NCI-H187 (cell line): ENCODE measurements around the gene EPN2.

Experiments
- DNase-seq, 2 experiments: peaks; one replicate each; lab custom pipeline; 2025; lab: John Stamatoyannopoulos, UW

The EPN2 gene

GRCh38 chr17:19365833-19366636 lies 128.9 kb downstream of the EPN2 start:
- no peak for DNase-seq

GRCh38 chr17:19366637-19366972 lies 129.4 kb downstream of the EPN2 start:
- no peak for DNase-seq

- DNase-seq = no peak
Measured at GRCh38 chr17:19368229-19368628, 131.1 kb downstream of the EPN2 start.

- no peak for DNase-seq
Measured at GRCh38 chr17:19369107-19369778, 132.1 kb downstream of the EPN2 start.

- DNase-seq = no peak
Measured at GRCh38 chr17:19369846-19370492, 132.8 kb downstream of the EPN2 start.

- DNase-seq = no peak
Measured at GRCh38 chr17:19370493-19370960, 133.4 kb downstream of the EPN2 start.

GRCh38 chr17:19371259-19372010 lies 134.3 kb downstream of the EPN2 start:
- no peak for DNase-seq

GRCh38 chr17:19372011-19372370 lies 134.8 kb downstream of the EPN2 start:
- DNase-seq = no peak

GRCh38 chr17:19372439-19372838 lies 135.3 kb downstream of the EPN2 start:
- DNase-seq = no peak

GRCh38 chr17:19372866-19373504 lies 135.8 kb downstream of the EPN2 start:
- no peak for DNase-seq

- DNase-seq = no peak
Measured at GRCh38 chr17:19374136-19374535, 137.0 kb downstream of the EPN2 start.

GRCh38 chr17:19375732-19376131 lies 138.6 kb downstream of the EPN2 start:
- DNase-seq = no peak

- DNase-seq = no peak
Measured at GRCh38 chr17:19376811-19377210, 139.6 kb downstream of the EPN2 start.

- peak; percentile 89 to 95 for DNase-seq
Measured at GRCh38 chr17:19377602-19378415, 140.6 kb downstream of the EPN2 start.

- peak in 1 of 2 experiments; percentile 86 for DNase-seq
Measured at GRCh38 chr17:19378416-19379360, 141.5 kb downstream of the EPN2 start, which contains the start of gene MAPK7. Gene MAPK7 (plus strand): TSS chr17:19378498. CDS start chr17:19378901, 403 bp downstream.

- DNase-seq = no peak
Measured at GRCh38 chr17:19379361-19380065, 142.3 kb downstream of the EPN2 start.

GRCh38 chr17:19380481-19381301 lies 143.5 kb downstream of the EPN2 start:
- DNase-seq = no peak

- DNase-seq = no peak
Measured at GRCh38 chr17:19381361-19381740, 144.2 kb downstream of the EPN2 start.
